ENCODE measurements around the gene MAP7D3.
"Not testable (repeated sequence)": the region's sequence is repeated elsewhere in the genome, so short reads cannot be mapped to it uniquely, and the experiment has no call there.

MAP7D3 gene
- 37.1 to 39.5 reads per million in 2 donors for total RNA-seq

DNA sequence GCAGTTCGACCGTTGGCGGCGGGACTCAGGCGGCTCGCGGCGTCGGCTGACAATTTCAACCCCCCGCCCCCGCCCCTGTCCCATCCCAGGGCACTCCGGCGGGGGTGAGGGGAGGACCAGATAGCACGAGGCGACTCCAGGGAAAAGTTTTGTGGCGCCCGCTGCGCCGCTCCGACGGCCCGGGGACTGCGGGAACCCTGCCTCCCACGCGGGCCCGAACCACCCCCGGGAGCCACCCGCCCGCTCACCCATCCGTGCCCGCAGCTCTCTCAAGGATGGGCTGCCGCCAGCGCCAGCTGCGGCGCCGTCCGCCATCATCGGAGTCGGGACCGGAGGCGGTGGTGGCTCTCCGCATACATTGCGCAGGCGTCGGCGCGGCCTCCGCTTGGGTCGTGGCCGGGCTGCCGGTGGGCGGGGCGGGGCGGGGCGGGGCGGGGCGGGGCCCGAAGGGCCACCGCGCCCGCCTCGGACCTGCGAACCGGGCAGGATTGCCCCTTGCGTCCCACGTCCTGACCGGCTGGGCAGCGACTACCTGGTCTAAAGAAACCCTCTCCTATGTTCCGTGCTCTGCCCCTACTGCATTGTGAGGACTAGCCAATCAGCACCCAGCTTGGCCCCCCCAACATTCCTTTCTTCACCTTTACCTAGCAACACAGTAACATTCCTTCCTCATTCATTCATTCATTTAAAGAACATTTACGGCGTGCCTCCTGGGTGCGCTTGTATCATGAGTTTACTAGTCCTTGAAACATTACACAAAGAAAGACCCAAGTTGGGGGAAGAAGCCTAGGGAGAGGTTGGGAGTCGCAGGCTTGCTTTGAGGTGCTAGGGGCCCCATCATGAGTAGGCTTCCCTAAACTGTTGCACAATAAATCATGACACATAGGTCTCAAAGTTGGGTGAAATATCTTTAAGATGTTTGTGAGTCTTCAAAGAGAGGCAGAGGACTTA lies at the start of gene MAP7D3:
TSS of gene MAP7D3 (minus strand) at position 360 of the 951 bp plus-strand sequence. CDS start at position 318, 42 bp downstream.
- DNase-seq: peak; percentile 50

DNA sequence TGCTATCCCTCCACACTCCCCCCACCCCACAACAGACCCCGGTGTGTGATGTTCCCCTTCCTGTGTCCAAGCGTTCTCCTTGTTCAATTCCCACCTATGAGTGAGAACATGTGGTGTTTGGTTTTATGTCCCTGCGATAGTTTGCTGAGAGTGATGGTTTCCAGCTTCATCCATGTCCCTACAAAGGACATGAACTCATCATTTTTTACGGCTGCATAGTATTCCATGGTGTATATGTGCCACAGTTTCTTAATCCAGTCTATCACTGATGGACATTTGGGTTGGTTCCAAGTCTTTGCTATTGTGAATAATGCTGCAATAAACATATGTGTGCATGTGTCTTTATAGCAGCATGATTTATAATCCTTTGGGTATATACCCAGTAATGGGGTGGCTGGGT lies 49.5 kb upstream of the MAP7D3 start, which contains the start of gene ADGRG4:
TSS of gene ADGRG4 (plus strand) at position 243 of the 400 bp plus-strand sequence. CDS start 7,815 bp downstream, outside the sequence.
- DNase-seq: not testable (repeated sequence)

GRCh38 chrX:136295380-136295779 lies 44.2 kb upstream of the MAP7D3 start:
- peak; percentile 2 for DNase-seq

DNA sequence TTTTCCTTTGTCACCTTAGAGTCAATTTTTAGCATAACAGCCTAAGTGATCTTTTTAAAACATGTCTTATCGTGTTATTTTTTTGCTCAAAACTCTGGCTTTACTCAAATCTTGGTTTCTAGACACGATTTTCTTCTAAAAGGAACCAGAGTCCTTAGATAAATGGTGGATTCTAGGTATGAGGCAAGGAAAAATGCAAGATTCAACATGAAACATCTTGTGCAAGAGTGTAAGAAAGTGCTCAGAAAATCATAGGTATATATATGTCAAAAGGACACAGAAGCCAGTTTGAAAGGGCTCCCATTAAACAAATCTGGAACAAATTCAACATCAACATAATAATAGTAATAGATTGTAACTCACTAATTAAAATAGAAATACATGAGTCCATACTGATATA lies 41.5 kb upstream of the MAP7D3 start:
- DNase-seq: no peak

GRCh38 chrX:136291824-136292223 lies 40.6 kb upstream of the MAP7D3 start:
- DNase-seq: no peak

- DNase-seq: not testable (repeated sequence)
These were observed 35.2 kb upstream of the MAP7D3 start for GRCh38 chrX:136286375-136286774.

DNA sequence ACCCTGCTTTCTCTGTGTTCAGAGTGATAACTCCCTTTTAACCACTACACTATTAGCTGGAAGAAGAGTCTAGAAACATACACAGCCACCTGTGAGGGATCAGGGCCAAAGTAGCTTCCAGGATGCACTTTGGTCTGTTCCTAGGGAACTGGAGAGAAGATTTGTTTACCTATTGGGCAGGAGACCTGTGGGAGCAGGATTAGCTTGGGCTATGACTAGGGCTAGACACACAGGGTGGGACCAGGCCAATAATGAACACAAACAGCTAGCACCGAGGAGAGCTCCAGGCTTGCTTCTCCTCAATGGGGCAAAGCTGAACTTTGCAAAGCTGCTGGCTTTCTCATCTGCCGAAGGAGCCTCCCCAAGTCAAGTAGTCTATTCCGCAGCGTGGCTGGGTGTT lies 24.4 kb upstream of the MAP7D3 start:
- no peak for DNase-seq

DNA sequence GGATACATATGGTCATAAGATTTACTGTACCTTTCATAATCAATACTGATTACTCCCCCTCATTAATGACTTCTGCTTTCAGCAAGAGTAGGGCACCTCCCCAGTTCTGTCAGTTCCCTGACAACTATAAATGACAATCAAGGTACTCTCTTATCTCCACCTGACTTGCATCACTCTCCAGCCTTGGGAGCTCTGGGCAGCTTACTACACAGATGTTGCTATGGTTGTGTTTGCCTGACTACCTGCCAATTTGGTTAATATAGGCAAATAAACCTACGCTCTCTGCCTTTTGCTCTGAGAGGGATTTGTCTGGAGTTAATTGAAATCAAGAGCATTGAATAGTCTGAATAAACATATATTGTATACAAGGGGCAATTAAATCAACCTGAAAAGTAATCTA lies 22.8 kb upstream of the MAP7D3 start:
- no peak for DNase-seq

DNA sequence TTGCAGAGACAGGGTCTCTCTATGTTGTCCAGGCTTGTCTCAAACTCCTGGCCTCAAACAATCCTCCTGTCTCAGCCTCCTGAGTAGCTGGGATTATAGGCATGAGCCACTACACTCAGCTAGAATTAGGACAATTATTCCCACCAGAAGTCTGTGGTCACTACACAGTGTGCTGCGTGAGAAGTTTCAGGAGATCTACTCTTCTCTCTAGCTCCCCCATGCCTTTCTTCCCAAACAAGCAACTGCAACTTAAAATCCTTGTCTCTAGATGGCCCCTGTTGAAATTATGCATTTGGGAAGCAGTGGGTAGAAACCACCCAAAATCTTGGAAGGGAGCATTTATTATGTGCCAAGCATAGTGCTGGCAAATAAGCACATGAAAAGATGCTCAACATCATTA lies 21.1 kb upstream of the MAP7D3 start:
- no peak for DNase-seq

DNA sequence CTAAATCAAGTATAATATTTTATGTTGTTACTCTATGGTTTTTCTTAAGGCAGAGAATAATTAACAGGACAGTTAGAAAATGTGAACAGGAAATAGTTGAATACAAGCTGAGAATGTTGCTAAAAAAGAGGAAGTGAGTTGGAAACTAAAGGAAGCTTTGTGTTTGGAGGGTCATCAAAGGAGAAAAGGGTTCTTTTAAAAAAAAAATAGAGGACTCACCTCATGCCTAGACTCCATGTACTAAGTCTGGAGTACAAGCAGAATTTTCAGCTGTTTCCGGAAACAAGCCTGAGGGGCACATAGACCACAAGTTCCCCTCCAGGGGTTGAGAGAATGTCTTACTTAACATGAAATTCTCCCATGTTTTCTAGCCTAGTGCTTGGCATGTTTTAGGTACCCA lies 20.1 kb upstream of the MAP7D3 start:
- DNase-seq: no peak

DNA sequence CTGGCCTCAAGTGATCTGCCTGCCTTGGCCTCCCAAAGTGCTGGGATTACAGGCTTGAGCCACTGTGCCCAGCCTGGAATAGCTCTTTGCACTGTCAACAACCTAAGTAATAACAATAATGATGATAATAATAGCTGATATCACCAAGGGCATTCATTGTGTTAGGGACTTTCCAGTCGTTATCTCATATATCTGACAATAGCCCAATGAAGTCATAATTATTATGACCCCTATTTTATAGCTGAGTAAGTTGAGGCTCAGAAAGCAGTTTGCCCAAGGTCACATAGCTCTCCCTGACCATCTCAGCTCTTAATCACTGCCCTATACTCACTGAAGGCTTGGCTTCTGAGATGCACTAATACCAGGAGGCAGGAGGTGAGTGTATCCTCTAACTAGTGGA lies 18.7 kb upstream of the MAP7D3 start:
- no peak for DNase-seq

DNA sequence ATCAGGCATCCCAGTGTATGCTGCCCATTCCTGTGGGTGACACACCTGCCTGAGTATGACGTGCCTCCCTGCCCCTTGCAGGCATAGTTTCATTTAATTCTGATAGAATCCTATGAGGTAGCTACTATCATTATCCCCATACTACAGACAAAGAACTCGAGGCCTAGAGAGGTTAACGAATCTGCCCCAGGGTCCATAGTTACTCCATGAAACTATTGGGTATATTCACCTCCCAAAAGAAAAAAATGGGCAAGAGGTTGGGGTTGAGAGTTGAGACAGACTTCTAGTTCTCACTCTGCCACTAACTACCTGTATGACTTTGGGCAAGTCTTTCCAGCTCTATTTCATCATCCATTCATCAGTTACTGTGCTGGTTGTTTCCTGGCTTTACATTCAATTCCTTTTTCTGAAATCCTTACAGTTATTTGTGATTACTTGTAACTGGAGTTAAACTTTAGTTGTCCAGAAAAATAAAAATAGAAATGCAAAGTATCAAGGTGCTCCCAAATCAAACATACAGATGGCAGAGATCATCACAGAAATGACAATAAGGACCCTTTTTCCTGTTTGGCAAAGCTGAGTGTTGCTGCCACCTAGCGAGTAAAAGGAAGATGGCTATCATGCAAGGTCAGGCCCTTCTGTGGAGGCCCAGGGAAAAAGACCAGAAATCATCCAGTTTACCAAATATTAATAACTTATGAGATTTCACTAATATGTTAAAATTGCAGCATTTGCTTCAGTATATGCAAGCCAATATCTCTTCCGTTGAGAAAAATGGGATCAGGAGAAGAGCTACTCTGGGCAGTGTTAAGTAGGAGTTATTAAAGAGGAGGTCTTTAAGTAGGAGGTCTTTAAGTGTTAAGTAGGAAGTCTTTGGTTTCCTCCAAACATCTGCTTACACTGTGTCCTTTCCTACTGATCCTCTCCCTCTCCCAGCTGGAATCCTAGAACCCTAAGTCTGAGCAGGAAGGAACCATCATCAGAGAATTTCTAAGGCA lies 17.1 kb upstream of the MAP7D3 start:
- DNase-seq: no peak

DNA sequence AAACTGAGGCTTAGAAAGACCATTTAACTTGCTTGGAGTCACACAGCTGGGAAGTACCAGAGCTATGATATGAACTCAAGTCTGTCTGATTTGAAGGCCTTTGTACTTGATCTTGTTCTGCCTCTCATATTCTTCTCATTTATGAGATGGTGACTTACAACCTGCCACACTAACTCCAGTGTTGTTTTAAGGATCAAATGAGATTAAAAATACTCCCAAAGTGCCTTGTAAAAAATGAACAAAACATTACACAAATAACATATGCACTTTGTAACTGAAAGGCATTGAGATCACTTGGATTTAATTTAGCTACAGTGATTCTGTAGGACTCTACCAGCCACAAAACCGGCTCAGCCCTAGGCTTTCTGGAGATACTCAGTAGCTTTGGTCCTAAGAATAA lies 15.6 kb upstream of the MAP7D3 start:
- DNase-seq: no peak

DNA sequence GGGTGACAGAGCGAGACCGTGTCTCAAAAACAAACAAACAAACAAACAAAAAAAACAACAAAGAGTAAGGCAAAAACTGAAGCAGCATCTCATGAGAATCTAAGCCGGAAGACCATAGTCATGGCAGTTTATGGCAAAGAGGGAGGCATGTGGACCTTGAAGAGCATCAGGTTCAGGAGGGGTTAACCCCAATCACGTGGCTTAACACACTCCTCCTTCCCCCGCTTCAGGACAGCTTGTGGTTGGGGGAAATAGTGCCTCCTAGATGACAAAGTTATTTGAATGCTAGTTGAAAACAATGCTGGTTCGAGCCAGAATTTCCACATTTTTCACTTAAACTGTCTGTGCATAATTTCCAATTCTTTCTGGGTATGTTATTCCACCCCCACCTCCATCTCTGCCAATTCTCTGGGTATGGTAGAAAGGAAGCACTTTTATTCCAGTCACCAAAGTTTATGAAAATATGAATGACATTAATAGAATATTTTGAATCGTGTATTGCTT lies 11.7 kb upstream of the MAP7D3 start:
- no peak for DNase-seq

DNA sequence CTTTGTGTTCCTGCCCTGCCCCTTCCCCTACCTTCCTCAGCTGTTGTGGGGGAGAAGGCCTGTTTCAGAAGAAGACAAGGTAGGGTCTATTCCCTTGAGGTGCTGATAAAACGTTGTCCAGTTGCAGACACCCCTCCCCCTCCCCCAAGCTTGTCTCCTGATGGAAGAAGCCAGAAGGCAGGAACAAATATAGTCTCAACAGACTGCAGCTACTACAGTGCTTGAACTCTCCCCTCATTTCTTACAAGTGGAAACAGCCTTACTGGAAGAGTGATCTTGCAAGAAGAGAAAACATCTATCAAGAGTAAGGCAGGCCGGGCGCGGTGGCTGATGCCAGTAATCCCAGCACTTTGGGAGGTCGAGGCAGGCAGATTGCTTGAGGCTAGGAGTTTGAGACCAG lies 11.0 kb upstream of the MAP7D3 start:
- no peak for DNase-seq

DNA sequence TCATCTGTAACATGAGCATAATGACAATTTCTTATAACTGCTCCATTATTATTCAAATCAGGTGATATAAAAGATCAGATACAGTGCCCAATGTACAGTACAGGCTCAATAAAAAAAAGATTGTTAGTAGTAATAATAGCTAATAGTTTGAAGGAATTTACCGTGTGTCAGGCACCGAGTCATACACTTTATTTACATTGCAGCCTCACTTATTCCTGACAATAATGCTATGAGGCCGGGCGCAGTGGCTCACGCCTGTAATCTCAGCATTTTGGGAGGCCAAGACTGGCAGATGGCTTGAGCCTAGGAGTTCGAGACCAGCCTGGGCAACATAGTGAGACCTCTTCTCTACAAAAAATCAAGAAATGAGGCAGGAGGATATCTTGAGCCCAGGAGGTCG lies 10.1 kb upstream of the MAP7D3 start:
- no peak for DNase-seq

DNA sequence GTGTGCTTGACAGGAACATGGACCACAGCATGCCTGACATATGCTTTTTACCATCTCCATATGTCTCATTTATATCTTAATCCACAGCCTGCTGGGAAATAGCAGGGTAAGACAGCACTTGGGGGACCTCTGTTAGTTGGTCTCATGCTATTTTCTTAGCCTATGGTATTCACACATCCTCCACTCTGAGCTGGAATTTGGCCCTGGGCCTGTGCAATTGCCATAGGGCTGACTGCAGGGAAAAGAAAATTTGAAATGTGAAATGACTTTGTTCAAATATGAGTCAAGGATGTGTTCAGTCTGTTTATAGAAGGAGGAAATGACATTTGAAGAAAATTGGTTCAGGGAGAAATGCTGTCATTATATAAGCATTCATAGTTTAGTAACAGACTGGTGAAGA lies 9.6 kb upstream of the MAP7D3 start:
- DNase-seq: no peak

GRCh38 chrX:136259543-136259942 lies 8.3 kb upstream of the MAP7D3 start:
- no peak for DNase-seq

DNA sequence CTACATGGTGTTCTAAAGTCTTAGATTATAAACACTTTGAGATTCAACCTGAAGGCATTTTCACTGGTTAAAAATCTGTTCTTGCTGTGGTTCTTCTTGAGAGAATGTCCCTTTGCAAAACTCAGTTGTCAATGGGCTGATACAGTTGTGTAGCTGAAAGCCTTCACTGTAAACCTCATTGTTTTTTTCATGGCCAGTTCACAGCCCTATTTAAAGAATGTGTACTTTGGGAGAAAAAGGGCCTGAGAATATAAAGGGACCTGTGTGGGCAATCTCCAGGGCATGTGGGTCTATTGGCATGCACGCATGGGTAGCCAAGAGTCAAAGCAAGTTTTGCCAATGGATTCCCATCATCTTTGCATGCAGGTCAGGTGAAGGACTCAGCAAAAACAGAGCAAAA lies 7.8 kb upstream of the MAP7D3 start:
- no peak for DNase-seq

GRCh38 chrX:136256026-136256425 lies 4.8 kb upstream of the MAP7D3 start:
- DNase-seq: no peak

- no peak for DNase-seq
These were observed 4.3 kb upstream of the MAP7D3 start for GRCh38 chrX:136255541-136255940.

DNA sequence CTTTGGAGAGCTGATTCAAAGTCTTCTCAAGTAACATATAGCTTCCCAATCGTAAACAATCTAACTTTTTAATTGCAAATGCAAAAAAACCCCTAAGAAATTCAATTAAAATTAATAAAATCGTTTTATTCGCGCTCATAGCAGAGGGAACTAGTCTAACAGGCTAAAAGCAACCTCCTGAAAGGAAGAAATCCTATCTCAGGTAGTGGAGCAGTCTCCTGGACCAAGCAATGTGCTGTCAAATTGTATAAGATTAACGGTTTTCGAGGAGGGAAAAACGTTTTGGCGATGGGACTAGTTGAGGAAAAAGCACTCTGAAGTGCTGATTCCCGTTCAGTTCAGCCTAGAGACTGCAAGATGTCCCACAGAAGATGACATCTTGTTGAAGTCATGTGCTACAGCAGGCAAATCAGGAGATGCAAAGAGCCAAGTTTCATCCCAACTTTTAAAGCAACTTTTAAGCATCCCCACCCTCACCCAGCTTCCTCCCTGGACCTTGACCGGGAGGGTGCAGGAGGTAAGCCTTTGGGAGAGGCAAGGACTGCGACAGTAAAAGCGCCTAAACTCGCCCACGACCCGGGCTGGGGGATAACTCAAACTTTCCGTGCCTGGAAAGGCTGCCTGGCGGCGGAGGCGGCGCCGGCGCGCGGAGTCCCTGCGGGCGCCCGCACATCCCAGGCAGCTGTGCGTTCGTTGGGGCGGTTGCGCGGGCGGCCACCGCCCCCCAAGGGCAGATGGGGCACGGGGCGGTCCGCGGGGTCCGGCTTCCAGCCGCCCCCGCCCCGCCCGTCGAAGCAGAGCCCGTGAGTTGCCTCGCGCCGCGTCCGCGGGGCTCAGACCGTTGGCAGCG lies 784 bp downstream of the MAP7D3 start:
- peak; percentile 24 for DNase-seq

All from activated gamma-delta T cell (primary cell).